ENCODE measurements around the gene PCYT1B.

- TF ChIP-seq, protein P1, sequence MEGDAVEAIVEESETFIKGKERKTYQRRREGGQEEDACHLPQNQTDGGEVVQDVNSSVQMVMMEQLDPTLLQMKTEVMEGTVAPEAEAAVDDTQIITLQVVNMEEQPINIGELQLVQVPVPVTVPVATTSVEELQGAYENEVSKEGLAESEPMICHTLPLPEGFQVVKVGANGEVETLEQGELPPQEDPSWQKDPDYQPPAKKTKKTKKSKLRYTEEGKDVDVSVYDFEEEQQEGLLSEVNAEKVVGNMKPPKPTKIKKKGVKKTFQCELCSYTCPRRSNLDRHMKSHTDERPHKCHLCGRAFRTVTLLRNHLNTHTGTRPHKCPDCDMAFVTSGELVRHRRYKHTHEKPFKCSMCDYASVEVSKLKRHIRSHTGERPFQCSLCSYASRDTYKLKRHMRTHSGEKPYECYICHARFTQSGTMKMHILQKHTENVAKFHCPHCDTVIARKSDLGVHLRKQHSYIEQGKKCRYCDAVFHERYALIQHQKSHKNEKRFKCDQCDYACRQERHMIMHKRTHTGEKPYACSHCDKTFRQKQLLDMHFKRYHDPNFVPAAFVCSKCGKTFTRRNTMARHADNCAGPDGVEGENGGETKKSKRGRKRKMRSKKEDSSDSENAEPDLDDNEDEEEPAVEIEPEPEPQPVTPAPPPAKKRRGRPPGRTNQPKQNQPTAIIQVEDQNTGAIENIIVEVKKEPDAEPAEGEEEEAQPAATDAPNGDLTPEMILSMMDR (IDR thresholded peaks at IDR 0.05): no peak
- no peak for TF ChIP-seq EP300 (IDR thresholded peaks at IDR 0.05)
- no peak for TF ChIP-seq POLR2A (IDR thresholded peaks at IDR 0.05; ENCODE audit: low read depth)
- TF ChIP-seq POLR2AphosphoS5 (IDR thresholded peaks at IDR 0.05): no peak
Measured at GRCh38 chrX:24659106-24659505, 12.0 kb upstream of the PCYT1B start.
